CD4-positive, alpha-beta memory T cell (primary cell): ENCODE measurements around the gene BLID. TPM values are rescaled to one million over a fixed set of nuclear protein-coding genes. Genes with fewer than 3 reads are reported as not detected.

Experiments used
- CTCF ChIA-PET: fragments of 350-600 bp; sonication (Branson Sonifier 250); formaldehyde crosslinking; loops from one replicate; lab custom pipeline; 2021; ENCODE audit warnings: inconsistent platforms; ENCODE audit not compliant: partially characterized antibody; lab: Charles Lee
- POLR2A ChIA-PET: fragments of 350-600 bp; sonication (Branson Sonifier 250); formaldehyde crosslinking; loops from one replicate; lab custom pipeline; 2021; ENCODE audit not compliant: partially characterized antibody; lab: Charles Lee
- DNase-seq, 5 donors: peaks; one replicate each; pipeline versions ENCODE4 v3.0.0 to v3.0.0-alpha.2; 2020 to 2022; ENCODE audit warnings: mixed read lengths in 1 of 5
- H3K27ac ChIP-seq: one replicate; pipeline ENCODE4 v1.7.0; 2013; ENCODE audit warnings: low read depth, low read length
- H3K27me3 ChIP-seq: 2 replicates; pipeline ENCODE4 v1.7.0; 2013; ENCODE audit warnings: mild to moderate bottlenecking, low read length, moderate library complexity; ENCODE audit not compliant: insufficient read depth
- H3K36me3 ChIP-seq: 2 replicates; pipeline ENCODE4 v1.7.0; 2013; ENCODE audit warnings: mild to moderate bottlenecking, low read length, moderate library complexity; ENCODE audit not compliant: insufficient read depth
- H3K4me1 ChIP-seq: 2 replicates; pipeline ENCODE4 v1.7.0; 2013; ENCODE audit warnings: mild to moderate bottlenecking, low read length, moderate library complexity; ENCODE audit not compliant: insufficient read depth
- H3K4me3 ChIP-seq, 2 donors: one replicate each; pipeline ENCODE4 v1.7.0; 2013; ENCODE audit warnings: low read length in 2 of 2, mild to moderate bottlenecking in 1 of 2
- H3K9me3 ChIP-seq, 2 donors: one replicate each; pipeline ENCODE4 v1.7.0; 2013; ENCODE audit warnings: low read length in 2 of 2, control low read depth in 1 of 2; ENCODE audit not compliant: control insufficient read depth in 1 of 2
- H3K27ac Mint-ChIP-seq, 7 donors: one replicate each; pipeline ENCODE4 v1.8.0; 2020 to 2021; ENCODE audit warnings: mixed read lengths in 7 of 7, mild to moderate bottlenecking in 6 of 7, inconsistent platforms in 3 of 7, moderate library complexity in 3 of 7
- H3K27me3 Mint-ChIP-seq, 2 donors: one replicate each; pipeline ENCODE4 v1.8.0; 2020 to 2021; ENCODE audit warnings: mixed read lengths in 2 of 2
- H3K36me3 Mint-ChIP-seq, 2 donors: one replicate each; pipeline ENCODE4 v1.8.0; 2020 to 2021; ENCODE audit warnings: mixed read lengths in 2 of 2, inconsistent platforms in 1 of 2, mild to moderate bottlenecking in 1 of 2
- H3K4me1 Mint-ChIP-seq, 4 donors: one replicate each; pipeline ENCODE4 v1.8.0; 2020 to 2021; ENCODE audit warnings: mixed read lengths in 4 of 4, mild to moderate bottlenecking in 1 of 4
- H3K4me3 Mint-ChIP-seq, 8 donors: one replicate each; pipeline ENCODE4 v1.8.0; 2020 to 2021; ENCODE audit warnings: mixed read lengths in 8 of 8, mild to moderate bottlenecking in 7 of 8, moderate library complexity in 6 of 8, inconsistent platforms in 3 of 8
- H3K9me3 Mint-ChIP-seq, 8 donors: one replicate each; pipeline ENCODE4 v1.8.0; 2020 to 2021; ENCODE audit warnings: mixed read lengths in 8 of 8, mild to moderate bottlenecking in 5 of 8, inconsistent platforms in 3 of 8, moderate library complexity in 1 of 8
- intact Hi-C: fragments of 100-400 bp; cut with micrococcal nuclease; formaldehyde crosslinking; loops from one replicate; pipeline ENCODE4 v1.15.1; 2023
- polyA plus RNA-seq, 2 donors: library from polyadenylated mRNA; unstranded; fragments of 300-500 nt; fragmentation: Illumina TruSeq; gene quantifications; one replicate each; pipeline ENCODE4 v1.2.3, GENCODE V29; 2021
- total RNA-seq, 2 experiments: library from RNA; stranded (reverse); gene quantifications; one replicate each; pipeline ENCODE4 v1.2.3, GENCODE V29; 2021

The BLID gene
- total and polyA plus RNA-seq, 4 experiments from 2014 or later, result not detected

- CTCF ChIA-PET, result no interaction called here
- no peak overlapping the region for H3K4me3 ChIP-seq
- no peak for DNase-seq
- H3K27me3 ChIP-seq, result no peaks in the 10 kb centered on the region
- H3K27me3 Mint-ChIP-seq, result peaks cover 0 to 3% of the 10 kb centered on the region in 2 donors
- POLR2A ChIA-PET, result no interaction called here
- no peaks in the 10 kb centered on the region for H3K36me3 ChIP-seq
- H3K27ac ChIP-seq, result no peak overlapping the region
- no peak overlapping the region for H3K27ac Mint-ChIP-seq
- intact Hi-C loops, result no loop called here
- H3K9me3 Mint-ChIP-seq, result peaks cover 0 to 3% (median 0%) of the 10 kb centered on the region in 8 donors
- H3K4me1 Mint-ChIP-seq, result no peaks in the 10 kb centered on the region
- H3K9me3 ChIP-seq, result no peaks in the 10 kb centered on the region
- no peaks in the 10 kb centered on the region for H3K36me3 Mint-ChIP-seq
- H3K4me3 Mint-ChIP-seq, result no peak overlapping the region
- no peaks in the 10 kb centered on the region for H3K4me1 ChIP-seq
Measured at GRCh38 chr11:122077459-122077858, 38.6 kb downstream of the BLID start.

GRCh38 chr11:122076512-122077120 lies 39.4 kb downstream of the BLID start:
- Histone ChIP-seq H3K27ac (no peak overlapping the region), H3K27me3 (no peaks in the 10 kb centered on the region), H3K9me3 (no peaks in the 10 kb centered on the region), H3K4me3 (no peak overlapping the region), H3K4me1 (no peaks in the 10 kb centered on the region), H3K36me3 (no peaks in the 10 kb centered on the region)
- H3K4me1 Mint-ChIP-seq, result no peaks in the 10 kb centered on the region
- intact Hi-C loops, result no loop called here
- H3K9me3 Mint-ChIP-seq, result no peaks in the 10 kb centered on the region
- POLR2A ChIA-PET, result no interaction called here
- H3K27me3 Mint-ChIP-seq, result peaks cover 0 to 3% of the 10 kb centered on the region in 2 donors
- H3K36me3 Mint-ChIP-seq, result no peaks in the 10 kb centered on the region
- no peak overlapping the region for H3K4me3 Mint-ChIP-seq
- no peak for DNase-seq
- no peak overlapping the region for H3K27ac Mint-ChIP-seq
- CTCF ChIA-PET, result no interaction called here

DNA sequence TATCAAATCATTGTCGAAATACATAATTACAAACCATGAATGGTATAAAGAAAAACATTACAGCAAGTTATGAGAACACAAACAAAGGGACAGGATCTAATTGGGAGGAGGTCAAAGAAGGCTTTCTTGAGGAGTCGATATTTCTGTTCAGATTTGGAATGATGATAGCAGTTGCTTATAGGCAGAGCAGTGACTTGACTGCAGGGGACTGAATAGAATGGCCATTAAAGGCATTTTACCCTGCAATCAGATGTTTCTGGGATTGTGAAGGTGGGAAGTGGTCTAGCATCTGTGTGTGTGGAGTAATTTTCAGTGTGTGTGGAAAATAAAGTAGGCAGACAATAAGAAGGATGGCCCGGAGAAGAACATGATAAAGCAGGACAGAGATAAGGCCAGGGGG lies 41.0 kb downstream of the BLID start:
- Mint-ChIP-seq H3K4me3 (no peak overlapping the region), H3K27me3 (peaks cover 0 to 3% of the 10 kb centered on the region in 2 donors), H3K4me1 (no peaks in the 10 kb centered on the region), H3K27ac (no peak overlapping the region), H3K9me3 (peaks cover 0 to 2% (median 0%) of the 10 kb centered on the region in 8 donors), H3K36me3 (no peaks in the 10 kb centered on the region)
- Histone ChIP-seq H3K36me3 (no peaks in the 10 kb centered on the region), H3K27me3 (no peaks in the 10 kb centered on the region), H3K4me1 (no peaks in the 10 kb centered on the region), H3K9me3 (no peaks in the 10 kb centered on the region), H3K4me3 (no peak overlapping the region), H3K27ac (no peak overlapping the region)
- POLR2A ChIA-PET, result no interaction called here
- DNase-seq, result no peak
- intact Hi-C loops, result no loop called here
- CTCF ChIA-PET, result no interaction called here

DNA sequence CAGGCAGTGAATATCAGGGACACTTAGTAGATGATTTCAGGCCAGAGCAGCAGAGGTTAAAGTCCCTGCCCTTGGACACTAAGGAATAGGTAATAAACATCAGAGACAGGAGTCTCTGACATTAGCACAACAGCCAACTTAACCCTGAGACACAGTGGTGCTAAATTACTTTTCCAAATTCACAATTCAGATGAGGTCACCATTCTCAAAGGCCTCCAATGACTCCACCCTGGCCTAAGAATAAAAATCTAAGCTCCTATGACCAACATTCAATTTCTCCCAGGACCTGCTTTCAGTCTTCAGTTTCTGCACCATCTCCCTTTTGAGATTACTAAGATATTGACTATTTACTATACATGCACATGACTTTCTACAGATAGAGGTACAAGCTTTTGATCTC lies 42.0 kb downstream of the BLID start:
- Histone ChIP-seq H3K36me3 (no peaks in the 10 kb centered on the region), H3K4me3 (no peak overlapping the region), H3K9me3 (no peaks in the 10 kb centered on the region), H3K27ac (no peak overlapping the region), H3K27me3 (no peaks in the 10 kb centered on the region), H3K4me1 (no peaks in the 10 kb centered on the region)
- POLR2A ChIA-PET, result no interaction called here
- Mint-ChIP-seq H3K9me3 (peaks cover 0 to 2% (median 0%) of the 10 kb centered on the region in 8 donors), H3K4me1 (no peaks in the 10 kb centered on the region), H3K27me3 (peaks cover 0 to 3% of the 10 kb centered on the region in 2 donors), H3K36me3 (no peaks in the 10 kb centered on the region), H3K4me3 (no peak overlapping the region), H3K27ac (no peak overlapping the region)
- CTCF ChIA-PET, result no interaction called here
- intact Hi-C loops, result no loop called here
- no peak for DNase-seq

- Histone ChIP-seq H3K4me3 (no peak overlapping the region), H3K27ac (no peak overlapping the region), H3K9me3 (no peaks in the 10 kb centered on the region), H3K27me3 (no peaks in the 10 kb centered on the region), H3K4me1 (no peaks in the 10 kb centered on the region), H3K36me3 (no peaks in the 10 kb centered on the region)
- H3K27ac Mint-ChIP-seq, result no peak overlapping the region
- no peaks in the 10 kb centered on the region for H3K27me3 Mint-ChIP-seq
- peaks cover 0 to 2% (median 0%) of the 10 kb centered on the region in 8 donors for H3K9me3 Mint-ChIP-seq
- DNase-seq, result no peak
- ChIA-PET CTCF (no interaction called here), POLR2A (no interaction called here)
- no peaks in the 10 kb centered on the region for H3K36me3 Mint-ChIP-seq
- H3K4me1 Mint-ChIP-seq, result no peaks in the 10 kb centered on the region
- intact Hi-C loops, result no loop called here
- no peak overlapping the region for H3K4me3 Mint-ChIP-seq
Measured at GRCh38 chr11:122071709-122072202, 44.3 kb downstream of the BLID start.

GRCh38 chr11:122069707-122070360 lies 46.2 kb downstream of the BLID start:
- Histone ChIP-seq H3K27ac (no peak overlapping the region), H3K4me1 (no peaks in the 10 kb centered on the region), H3K9me3 (no peaks in the 10 kb centered on the region), H3K4me3 (no peak overlapping the region), H3K36me3 (no peaks in the 10 kb centered on the region), H3K27me3 (no peaks in the 10 kb centered on the region)
- intact Hi-C loops, result no loop called here
- ChIA-PET POLR2A (no interaction called here), CTCF (no interaction called here)
- no peaks in the 10 kb centered on the region for H3K4me1 Mint-ChIP-seq
- H3K27ac Mint-ChIP-seq, result no peak overlapping the region
- H3K9me3 Mint-ChIP-seq, result peaks cover 0 to 3% (median 0%) of the 10 kb centered on the region in 8 donors
- no peaks in the 10 kb centered on the region for H3K36me3 Mint-ChIP-seq
- no peak for DNase-seq
- no peak overlapping the region for H3K4me3 Mint-ChIP-seq
- H3K27me3 Mint-ChIP-seq, result no peaks in the 10 kb centered on the region

- intact Hi-C loops, result no loop called here
- H3K27ac ChIP-seq, result no peak overlapping the region
- no peak overlapping the region for H3K4me3 Mint-ChIP-seq
Measured at GRCh38 chr11:122068837-122069236, 47.2 kb downstream of the BLID start.

More at GRCh38 chr11:122068837-122069236, 47.2 kb downstream of the BLID start:
- Histone ChIP-seq H3K36me3 (no peaks in the 10 kb centered on the region), H3K27me3 (no peaks in the 10 kb centered on the region), H3K4me3 (no peak overlapping the region), H3K4me1 (no peaks in the 10 kb centered on the region), H3K9me3 (no peaks in the 10 kb centered on the region)
- DNase-seq, result no peak
- H3K27ac Mint-ChIP-seq, result no peak overlapping the region
- H3K4me1 Mint-ChIP-seq, result no peaks in the 10 kb centered on the region
- peaks cover 0 to 3% (median 0%) of the 10 kb centered on the region in 8 donors for H3K9me3 Mint-ChIP-seq
- ChIA-PET POLR2A (no interaction called here), CTCF (no interaction called here)
- no peaks in the 10 kb centered on the region for H3K36me3 Mint-ChIP-seq
- no peaks in the 10 kb centered on the region for H3K27me3 Mint-ChIP-seq
